ENCODE data around the gene OSBPL6.

Gene OSBPL6

GRCh38 chr2:178225006-178225805, 30.9 kb downstream of the OSBPL6 start:
- DNase-seq (ENCODE audit: extremely low read depth, low read depth) = no peak
- no peak for TF ChIP-seq CTCF (IDR thresholded peaks at IDR 0.05; ENCODE audit: low read depth, low read length)

GRCh38 chr2:178227187-178227586, 32.9 kb downstream of the OSBPL6 start:
- DNase-seq (ENCODE audit: extremely low read depth, low read depth) = no peak
- no peak for TF ChIP-seq CTCF (IDR thresholded peaks at IDR 0.05; ENCODE audit: low read depth, low read length)

GRCh38 chr2:178229927-178230326, 35.6 kb downstream of the OSBPL6 start:
- no peak for TF ChIP-seq CTCF (IDR thresholded peaks at IDR 0.05; ENCODE audit: low read depth, low read length)
- no peak for DNase-seq (ENCODE audit: extremely low read depth, low read depth)

- no peak for DNase-seq (ENCODE audit: extremely low read depth, low read depth)
- TF ChIP-seq CTCF (IDR thresholded peaks at IDR 0.05; ENCODE audit: low read depth, low read length) = no peak
Measured at GRCh38 chr2:178230396-178230795, 36.1 kb downstream of the OSBPL6 start.

- DNase-seq (ENCODE audit: extremely low read depth, low read depth) = no peak
- no peak for TF ChIP-seq CTCF (IDR thresholded peaks at IDR 0.05; ENCODE audit: low read depth, low read length)
Measured at GRCh38 chr2:178233428-178233827, 39.1 kb downstream of the OSBPL6 start.

- DNase-seq (ENCODE audit: extremely low read depth, low read depth) = no peak
- no peak for TF ChIP-seq CTCF (IDR thresholded peaks at IDR 0.05; ENCODE audit: low read depth, low read length)
Measured at GRCh38 chr2:178234648-178235047, 40.3 kb downstream of the OSBPL6 start.

GRCh38 chr2:178237488-178238153, 43.3 kb downstream of the OSBPL6 start:
- DNase-seq (ENCODE audit: extremely low read depth, low read depth) = no peak
- no peak for TF ChIP-seq CTCF (IDR thresholded peaks at IDR 0.05; ENCODE audit: low read depth, low read length)

All from AG09319 (cell line).